Measurements from ENCODE around the gene RGS3. TPM values are rescaled to one million over a fixed set of nuclear protein-coding genes. Genes with fewer than 3 reads are reported as not detected.
A peak's percentile ranks its signal among the peaks of the same experiment; 100 is the strongest.

The RGS3 gene
- total and polyA plus RNA-seq, 2 of the 13 experiments (the other 11 are each of a cell fraction or from before 2014, with no cell fraction given) = 17.1 to 28.8 TPM

DNA sequence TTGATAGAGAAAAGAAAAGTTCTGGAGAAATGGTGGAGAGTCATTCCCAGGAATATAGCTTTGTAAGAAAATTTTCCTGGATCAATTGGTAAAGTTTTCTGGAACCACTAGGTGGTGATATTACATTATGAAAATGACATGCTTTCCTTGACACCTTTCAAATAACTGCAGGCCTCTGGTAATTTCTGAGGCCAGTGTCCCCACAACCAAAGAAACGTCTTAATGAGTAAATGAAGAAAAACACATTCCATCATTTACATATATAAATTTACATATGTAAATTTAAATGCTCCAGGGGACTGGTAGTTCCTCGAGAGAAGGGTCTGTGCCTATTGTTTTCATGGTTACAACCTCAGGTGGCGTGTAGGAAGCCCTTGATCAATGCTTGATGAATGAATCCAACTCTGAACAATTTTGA lies 17.2 kb upstream of the RGS3 start (continued):
- peak; percentile 73 for TF ChIP-seq RAD21 (CRISPR knock-in tag; IDR thresholded peaks at IDR 0.05)
- peak; percentile 13; the same call in 1 of the 2 replicates for TF ChIP-seq TBX3 (IDR thresholded peaks at IDR 0.05; ENCODE audit: borderline replicate concordance)
- peak; percentile 81 for TF ChIP-seq STAG1 (CRISPR knock-in tag; IDR thresholded peaks at IDR 0.05)
- TF ChIP-seq YEATS2 (CRISPR knock-in tag; IDR thresholded peaks at IDR 0.05; ENCODE audit: borderline replicate concordance) = no peak
- TF ChIP-seq, protein P1, sequence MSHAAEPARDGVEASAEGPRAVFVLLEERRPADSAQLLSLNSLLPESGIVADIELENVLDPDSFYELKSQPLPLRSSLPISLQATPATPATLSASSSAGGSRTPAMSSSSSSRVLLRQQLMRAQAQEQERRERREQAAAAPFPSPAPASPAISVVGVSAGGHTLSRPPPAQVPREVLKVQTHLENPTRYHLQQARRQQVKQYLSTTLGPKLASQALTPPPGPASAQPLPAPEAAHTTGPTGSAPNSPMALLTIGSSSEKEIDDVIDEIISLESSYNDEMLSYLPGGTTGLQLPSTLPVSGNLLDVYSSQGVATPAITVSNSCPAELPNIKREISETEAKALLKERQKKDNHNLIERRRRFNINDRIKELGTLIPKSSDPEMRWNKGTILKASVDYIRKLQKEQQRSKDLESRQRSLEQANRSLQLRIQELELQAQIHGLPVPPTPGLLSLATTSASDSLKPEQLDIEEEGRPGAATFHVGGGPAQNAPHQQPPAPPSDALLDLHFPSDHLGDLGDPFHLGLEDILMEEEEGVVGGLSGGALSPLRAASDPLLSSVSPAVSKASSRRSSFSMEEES (CRISPR knock-in tag; IDR thresholded peaks at IDR 0.05) = no peak
- TF ChIP-seq, protein P2, sequence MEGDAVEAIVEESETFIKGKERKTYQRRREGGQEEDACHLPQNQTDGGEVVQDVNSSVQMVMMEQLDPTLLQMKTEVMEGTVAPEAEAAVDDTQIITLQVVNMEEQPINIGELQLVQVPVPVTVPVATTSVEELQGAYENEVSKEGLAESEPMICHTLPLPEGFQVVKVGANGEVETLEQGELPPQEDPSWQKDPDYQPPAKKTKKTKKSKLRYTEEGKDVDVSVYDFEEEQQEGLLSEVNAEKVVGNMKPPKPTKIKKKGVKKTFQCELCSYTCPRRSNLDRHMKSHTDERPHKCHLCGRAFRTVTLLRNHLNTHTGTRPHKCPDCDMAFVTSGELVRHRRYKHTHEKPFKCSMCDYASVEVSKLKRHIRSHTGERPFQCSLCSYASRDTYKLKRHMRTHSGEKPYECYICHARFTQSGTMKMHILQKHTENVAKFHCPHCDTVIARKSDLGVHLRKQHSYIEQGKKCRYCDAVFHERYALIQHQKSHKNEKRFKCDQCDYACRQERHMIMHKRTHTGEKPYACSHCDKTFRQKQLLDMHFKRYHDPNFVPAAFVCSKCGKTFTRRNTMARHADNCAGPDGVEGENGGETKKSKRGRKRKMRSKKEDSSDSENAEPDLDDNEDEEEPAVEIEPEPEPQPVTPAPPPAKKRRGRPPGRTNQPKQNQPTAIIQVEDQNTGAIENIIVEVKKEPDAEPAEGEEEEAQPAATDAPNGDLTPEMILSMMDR (CRISPR knock-in tag; IDR thresholded peaks at IDR 0.05) = peak; percentile 66
- TF ChIP-seq ZNF543 (CRISPR knock-in tag; IDR thresholded peaks at IDR 0.05) = no peak
- no peak for TF ChIP-seq MYNN (CRISPR knock-in tag; IDR thresholded peaks at IDR 0.05; ENCODE audit: low read depth)
- no peak for TF ChIP-seq ZKSCAN1 (IDR thresholded peaks at IDR 0.05; ENCODE audit: low read length)
- TF ChIP-seq SMC3 (IDR thresholded peaks at IDR 0.05; ENCODE audit: low read length) = peak; percentile 76
- TF ChIP-seq CERS6 (CRISPR knock-in tag; IDR thresholded peaks at IDR 0.05) = no peak
